VCaP (cell line): ENCODE measurements around the gene NR3C2.
"Not testable (repeated sequence)": the region's sequence is repeated elsewhere in the genome, so short reads cannot be mapped to it uniquely, and the experiment has no call there.

Experiments used
- H3K27ac ChIP-seq: fragments of 450-650 bp; 2 replicates; pipeline ENCODE4 v1.5.1; 2017
- CTCF ChIP-seq: fragments of 450-650 bp; conservative IDR thresholded peaks from 2 replicates; pipeline ENCODE4 v1.5.1; 2017; ENCODE audit warnings: mild to moderate bottlenecking, moderate library complexity

The NR3C2 gene

GRCh38 chr4:148200960-148201359, 241.3 kb downstream of the NR3C2 start:
- no peak overlapping the region for H3K27ac ChIP-seq
- no peak for TF ChIP-seq CTCF

GRCh38 chr4:148196164-148196563, 246.1 kb downstream of the NR3C2 start:
- H3K27ac ChIP-seq = no peak overlapping the region
- no peak for TF ChIP-seq CTCF

- H3K27ac ChIP-seq = no peak overlapping the region
- no peak for TF ChIP-seq CTCF
Observed at GRCh38 chr4:148192526-148192925, 249.7 kb downstream of the NR3C2 start.

- H3K27ac ChIP-seq = not testable (repeated sequence)
Observed at GRCh38 chr4:148187454-148188222, 254.6 kb downstream of the NR3C2 start.

- H3K27ac ChIP-seq = no peak overlapping the region
- TF ChIP-seq CTCF = no peak
Observed at GRCh38 chr4:148184922-148185321, 257.3 kb downstream of the NR3C2 start.

- no peak for TF ChIP-seq CTCF
- peak overlapping the region; percentile 54; the same call in 1 of the 2 replicates for H3K27ac ChIP-seq
Observed at GRCh38 chr4:148182230-148182911, 259.8 kb downstream of the NR3C2 start.

- no peak for TF ChIP-seq CTCF
- no peak overlapping the region for H3K27ac ChIP-seq
Observed at GRCh38 chr4:148173397-148174017, 268.7 kb downstream of the NR3C2 start.
